ENCODE data around the gene PLCXD3. TPM values are rescaled to one million over a fixed set of nuclear protein-coding genes. Genes with fewer than 3 reads are reported as not detected.

PLCXD3 gene
- total RNA-seq, 1 donor from 2014 or later = 10.6 TPM

DNA sequence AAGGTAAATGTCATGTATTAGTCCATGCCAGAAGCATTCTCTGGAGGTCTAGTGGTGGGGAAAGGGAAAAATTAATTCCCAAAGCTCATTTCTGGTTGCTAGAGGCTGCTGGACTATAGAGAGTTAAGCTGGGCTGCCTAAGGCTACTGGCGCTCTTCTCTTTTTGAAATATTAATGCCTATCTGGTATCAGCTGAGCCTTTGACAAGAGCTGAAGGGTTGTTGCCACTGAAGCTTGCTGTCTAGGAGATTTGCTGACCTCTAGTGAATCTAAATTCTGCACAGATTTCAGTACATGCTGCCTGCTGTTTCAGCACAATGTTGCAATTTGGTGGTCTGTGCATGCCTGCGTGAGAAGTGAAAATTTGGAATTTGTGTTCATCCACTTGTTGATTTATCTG, 29.1 kb upstream of the PLCXD3 start:
- Histone ChIP-seq H3K27me3 (no peaks in the 10 kb centered on the region), H3K36me3 (no peaks in the 10 kb centered on the region), H3K27ac (no peak overlapping the region), H3K4me3 (no peak overlapping the region), H3K4me1 (no peaks in the 10 kb centered on the region), H3K9me3 (no peaks in the 10 kb centered on the region)
- intact Hi-C loops (cut with DNase I) = no loop called here
- TF ChIP-seq CTCF (IDR thresholded peaks at IDR 0.05) (no peak), POLR2AphosphoS5 (IDR thresholded peaks at IDR 0.05; ENCODE audit: insufficient read depth in 1 of 2, low read depth in 1 of 2) (no peak), POLR2A (IDR thresholded peaks at IDR 0.05) (no peak)
- DNase-seq (ENCODE audit: extremely low spot score in 2 of 2) = no peak

- Histone ChIP-seq H3K4me3 (no peak overlapping the region), H3K27ac (no peak overlapping the region), H3K4me1 (no peaks in the 10 kb centered on the region), H3K9me3 (no peaks in the 10 kb centered on the region), H3K27me3 (no peaks in the 10 kb centered on the region), H3K36me3 (no peaks in the 10 kb centered on the region)
- TF ChIP-seq CTCF (IDR thresholded peaks at IDR 0.05) (no peak), POLR2AphosphoS5 (IDR thresholded peaks at IDR 0.05; ENCODE audit: insufficient read depth in 1 of 2, low read depth in 1 of 2) (no peak), POLR2A (IDR thresholded peaks at IDR 0.05) (no peak)
- intact Hi-C loops (cut with DNase I) = no loop called here
- no peak for DNase-seq (ENCODE audit: extremely low spot score in 2 of 2)
Observed at GRCh38 chr5:41537581-41537980, 27.2 kb upstream of the PLCXD3 start.

DNA sequence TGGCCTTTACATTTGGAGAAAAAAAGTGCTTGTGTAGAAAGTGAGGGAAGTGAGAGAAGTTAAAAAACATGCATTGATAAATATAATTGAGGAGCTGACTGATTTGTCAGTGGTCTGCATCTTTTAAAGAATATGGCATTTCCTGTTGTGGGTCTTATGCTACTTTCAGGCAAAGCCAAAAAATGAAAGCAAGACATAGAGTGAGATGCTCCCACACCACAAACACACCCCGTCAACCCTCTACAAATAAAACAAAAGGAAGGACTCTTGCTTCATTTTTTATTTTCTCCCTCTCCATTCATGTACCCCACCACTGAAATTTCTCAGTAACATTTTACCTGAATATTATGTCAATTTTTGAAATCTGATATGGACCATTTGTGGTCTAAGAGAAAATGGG, 22.1 kb upstream of the PLCXD3 start:
- H3K4me3 ChIP-seq = no peak overlapping the region
- no peaks in the 10 kb centered on the region for H3K36me3 ChIP-seq
- no peaks in the 10 kb centered on the region for H3K9me3 ChIP-seq
- intact Hi-C loops (cut with DNase I) = no loop called here
- no peak for DNase-seq (ENCODE audit: extremely low spot score in 2 of 2)
- TF ChIP-seq POLR2A (IDR thresholded peaks at IDR 0.05) = no peak
- TF ChIP-seq POLR2AphosphoS5 (IDR thresholded peaks at IDR 0.05; ENCODE audit: insufficient read depth in 1 of 2, low read depth in 1 of 2) = no peak
- no peak for TF ChIP-seq CTCF (IDR thresholded peaks at IDR 0.05)
- H3K27ac ChIP-seq = no peak overlapping the region
- no peaks in the 10 kb centered on the region for H3K4me1 ChIP-seq
- H3K27me3 ChIP-seq = no peaks in the 10 kb centered on the region

- DNase-seq (ENCODE audit: extremely low spot score in 2 of 2) = no peak
- no peaks in the 10 kb centered on the region for H3K9me3 ChIP-seq
- TF ChIP-seq POLR2A (IDR thresholded peaks at IDR 0.05) = no peak
- TF ChIP-seq CTCF (IDR thresholded peaks at IDR 0.05) = no peak
- TF ChIP-seq POLR2AphosphoS5 (IDR thresholded peaks at IDR 0.05; ENCODE audit: insufficient read depth in 1 of 2, low read depth in 1 of 2) = no peak
- H3K27ac ChIP-seq = no peak overlapping the region
- intact Hi-C loops (cut with DNase I) = no loop called here
- H3K27me3 ChIP-seq = no peaks in the 10 kb centered on the region
- no peaks in the 10 kb centered on the region for H3K4me1 ChIP-seq
- H3K36me3 ChIP-seq = no peaks in the 10 kb centered on the region
- no peak overlapping the region for H3K4me3 ChIP-seq
Observed at GRCh38 chr5:41527201-41527779, 16.9 kb upstream of the PLCXD3 start.

GRCh38 chr5:41526699-41527098, 16.3 kb upstream of the PLCXD3 start:
- Histone ChIP-seq H3K27me3 (no peaks in the 10 kb centered on the region), H3K27ac (no peak overlapping the region), H3K4me1 (no peaks in the 10 kb centered on the region), H3K4me3 (no peak overlapping the region), H3K9me3 (no peaks in the 10 kb centered on the region), H3K36me3 (no peaks in the 10 kb centered on the region)
- DNase-seq (ENCODE audit: extremely low spot score in 2 of 2) = no peak
- intact Hi-C loops (cut with DNase I) = no loop called here
- no peak for TF ChIP-seq CTCF (IDR thresholded peaks at IDR 0.05)
- TF ChIP-seq POLR2AphosphoS5 (IDR thresholded peaks at IDR 0.05; ENCODE audit: insufficient read depth in 1 of 2, low read depth in 1 of 2) = no peak
- TF ChIP-seq POLR2A (IDR thresholded peaks at IDR 0.05) = no peak
